HG02884 (cell line): ENCODE measurements around the gene SAT2.

ENCODE experiments used
- ATAC-seq: cut with Tn5 transposase; IDR thresholded peaks from one replicate; pipeline ENCODE4 v1.9.1; 2021; ENCODE audit warnings: mild to moderate bottlenecking, moderate library complexity; ENCODE audit not compliant: unreplicated experiment

SAT2 gene

DNA sequence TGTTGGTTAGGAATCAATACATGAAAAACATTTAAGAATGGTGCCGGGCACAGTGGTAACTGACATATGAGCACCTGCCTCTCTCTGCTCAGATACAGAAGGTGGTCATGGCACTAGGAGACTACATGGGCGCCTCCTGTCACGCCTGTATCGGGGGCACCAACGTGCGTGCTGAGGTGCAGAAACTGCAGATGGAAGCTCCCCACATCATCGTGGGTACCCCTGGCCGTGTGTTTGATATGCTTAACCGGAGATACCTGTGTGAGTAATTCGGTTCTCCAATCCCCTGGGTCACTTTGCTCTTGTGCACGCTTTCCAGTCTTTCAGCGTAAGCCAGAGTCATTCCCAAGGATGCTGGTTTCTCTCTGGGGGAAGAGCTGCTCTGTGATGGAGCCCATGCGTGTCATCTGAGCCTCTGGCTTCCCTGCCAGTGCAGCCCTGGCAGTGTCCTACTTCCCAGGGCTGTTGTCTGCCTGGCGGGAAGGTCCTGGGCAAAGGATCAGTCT is 51.1 kb downstream of the SAT2 start:
- no peak for ATAC-seq
